ENCODE data around the gene BSG.

The BSG gene

DNA sequence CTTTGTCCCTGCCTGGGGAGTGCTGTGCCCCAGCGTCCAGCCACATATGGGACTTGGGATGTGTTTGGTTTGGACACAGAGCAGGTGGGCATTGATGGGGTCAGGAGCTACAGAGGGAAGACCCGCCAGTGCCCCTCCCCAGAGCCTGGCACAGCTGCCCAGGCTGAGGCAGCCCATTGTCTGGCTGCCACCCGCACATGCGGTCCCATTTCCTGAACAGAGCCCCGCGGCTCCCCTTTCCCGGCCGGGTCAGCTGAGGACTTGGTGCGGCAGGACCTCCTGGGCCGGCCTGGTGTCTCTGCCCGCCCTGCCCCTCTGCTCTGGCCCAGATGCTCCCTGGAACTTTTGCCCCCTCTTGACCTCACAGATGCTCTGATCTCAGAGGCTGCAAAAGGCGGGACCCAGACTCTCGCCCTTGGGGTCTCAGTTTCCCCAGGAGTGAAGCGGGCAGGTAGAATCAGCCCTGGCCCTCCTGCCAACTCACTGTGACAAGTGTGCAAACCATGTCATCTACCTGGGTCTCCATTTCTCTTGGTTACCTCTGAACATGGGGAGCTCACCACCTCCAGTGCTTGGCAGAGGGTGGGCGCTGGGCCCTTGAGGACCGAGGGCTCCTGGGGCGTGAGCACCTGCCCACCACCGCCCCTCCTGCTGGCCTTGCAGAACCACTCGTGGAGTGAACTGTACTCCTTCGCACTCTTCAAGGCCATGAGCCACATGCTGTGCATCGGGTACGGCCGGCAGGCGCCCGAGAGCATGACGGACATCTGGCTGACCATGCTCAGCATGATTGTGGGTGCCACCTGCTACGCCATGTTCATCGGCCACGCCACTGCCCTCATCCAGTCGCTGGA, 35.1 kb downstream of the BSG start:
- TF ChIP-seq CTCF (IDR thresholded peaks at IDR 0.05; ENCODE audit: extremely low read depth, missing control alignments), result no peak
- DNase-seq (ENCODE audit: low spot score), result no peak

DNA sequence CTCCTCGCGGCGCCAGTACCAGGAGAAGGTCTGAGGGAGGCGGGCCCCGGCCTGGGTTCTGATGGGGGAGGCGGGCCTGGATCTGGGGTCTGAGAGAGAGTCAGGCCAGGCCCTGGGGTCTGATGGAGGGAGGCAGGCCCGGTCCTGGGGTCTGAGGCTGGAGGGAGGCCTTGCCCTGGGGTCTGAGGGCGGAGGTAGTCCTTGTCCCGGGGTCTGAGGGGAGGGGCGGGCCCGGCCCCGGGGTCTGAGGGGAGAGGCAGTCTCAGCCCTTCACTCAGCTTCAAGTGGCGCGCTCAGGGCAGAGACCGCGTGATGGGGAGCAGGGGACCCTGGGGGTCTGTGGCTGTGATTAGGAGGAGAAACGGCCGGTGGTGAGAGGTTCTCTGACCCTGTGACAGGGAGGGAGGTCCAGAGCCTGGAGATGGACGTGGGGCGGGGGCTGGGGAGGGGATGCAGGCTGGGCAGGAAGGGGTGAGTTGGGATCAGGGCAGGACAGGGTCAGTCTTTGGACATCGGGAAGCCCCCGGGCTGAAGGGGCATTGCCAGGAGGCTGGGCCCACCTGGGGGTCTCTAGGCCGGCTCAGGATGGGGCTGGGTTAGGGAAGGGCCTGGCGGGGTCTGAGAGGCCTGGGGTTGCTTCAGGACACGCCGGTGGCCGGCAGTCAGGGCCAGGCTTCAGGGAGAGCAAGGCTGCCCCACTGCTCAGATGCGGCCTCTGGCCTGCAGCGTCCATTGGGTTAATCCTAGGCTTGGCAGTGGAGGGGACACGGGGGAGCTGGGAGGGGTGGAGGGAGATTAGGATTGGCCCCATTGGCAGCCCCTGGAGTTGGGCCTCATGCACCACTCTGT, 36.0 kb downstream of the BSG start:
- no peak for DNase-seq (ENCODE audit: low spot score)
- TF ChIP-seq CTCF (IDR thresholded peaks at IDR 0.05; ENCODE audit: extremely low read depth, missing control alignments), result no peak

DNA sequence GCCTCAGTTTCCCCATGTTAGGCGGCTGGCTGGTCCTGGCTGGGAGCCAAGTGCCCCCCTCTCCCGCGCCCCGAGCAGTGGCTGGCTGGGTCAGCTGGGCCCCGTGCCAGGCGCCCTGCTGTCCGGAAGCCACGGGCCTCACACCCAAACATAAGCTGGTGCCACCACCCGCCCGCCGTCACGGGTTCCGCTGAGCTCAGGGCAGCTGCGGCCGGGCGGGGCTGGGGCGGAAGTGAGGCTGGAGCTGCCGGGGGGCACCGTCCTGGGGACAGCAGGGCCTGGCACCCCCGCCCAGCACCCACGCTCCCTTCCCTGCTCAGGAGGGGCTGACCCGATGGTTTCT, 36.6 kb downstream of the BSG start:
- DNase-seq (ENCODE audit: low spot score), result no peak
- TF ChIP-seq CTCF (IDR thresholded peaks at IDR 0.05; ENCODE audit: extremely low read depth, missing control alignments), result no peak

DNA sequence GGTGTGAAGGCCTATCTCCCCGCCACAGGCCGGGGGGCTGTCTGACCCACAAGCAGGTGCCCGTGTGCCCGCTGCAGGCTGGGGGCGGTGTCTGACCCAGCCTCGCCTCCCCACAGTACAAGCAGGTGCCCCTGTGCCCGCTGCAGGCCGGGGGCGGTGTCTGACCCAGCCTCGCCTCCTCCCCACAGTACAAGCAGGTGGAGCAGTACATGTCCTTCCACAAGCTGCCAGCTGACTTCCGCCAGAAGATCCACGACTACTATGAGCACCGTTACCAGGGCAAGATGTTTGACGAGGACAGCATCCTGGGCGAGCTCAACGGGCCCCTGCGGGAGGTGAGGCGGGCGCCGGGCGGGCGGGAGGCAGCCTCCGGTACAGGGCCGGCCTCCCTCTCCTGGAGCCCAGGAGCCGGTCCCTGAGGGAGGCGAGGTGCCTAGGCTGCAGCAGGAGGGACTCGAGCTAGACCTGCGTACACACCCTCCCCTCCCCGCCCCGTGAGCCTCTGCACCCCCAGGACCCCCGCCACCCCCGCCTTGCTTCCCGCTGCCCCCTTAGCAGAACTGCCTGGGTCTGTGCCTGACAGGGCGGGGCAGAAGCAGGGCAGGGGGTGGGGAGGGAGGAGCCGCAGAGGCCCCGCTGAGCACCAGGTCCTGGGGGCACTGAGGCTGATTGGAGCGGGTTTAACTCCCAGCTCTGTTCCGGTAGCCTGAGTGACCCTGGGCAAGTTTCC, 37.8 kb downstream of the BSG start:
- no peak for TF ChIP-seq CTCF (IDR thresholded peaks at IDR 0.05; ENCODE audit: extremely low read depth, missing control alignments)
- DNase-seq (ENCODE audit: low spot score), result no peak

- peak; percentile 87 for DNase-seq (ENCODE audit: low spot score)
- no peak for TF ChIP-seq CTCF (IDR thresholded peaks at IDR 0.05; ENCODE audit: extremely low read depth, missing control alignments)
These were observed 38.5 kb downstream of the BSG start for GRCh38 chr19:610801-611480.

DNA sequence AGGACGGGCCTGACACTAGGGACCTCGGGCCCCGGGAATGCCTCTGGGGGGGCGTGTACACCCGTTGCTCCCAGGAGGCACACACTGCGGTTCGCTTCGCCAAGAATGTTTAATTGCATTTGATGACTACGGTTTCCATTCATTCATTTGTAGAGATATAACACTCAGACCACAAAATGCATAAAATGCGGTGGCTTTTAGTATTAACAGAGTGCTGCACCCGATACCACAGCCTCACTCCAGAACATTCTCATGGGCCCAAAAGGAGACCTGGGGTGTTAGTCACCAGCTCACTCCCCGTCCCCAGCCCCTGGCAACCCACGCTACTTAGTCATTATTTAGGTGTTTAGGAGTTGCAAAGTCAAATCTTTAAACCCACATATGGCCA, 39.1 kb downstream of the BSG start:
- DNase-seq (ENCODE audit: low spot score), result peak; percentile 71
- TF ChIP-seq CTCF (IDR thresholded peaks at IDR 0.05; ENCODE audit: extremely low read depth, missing control alignments), result no peak

Data from GM20000 (cell line).